GM13976 (cell line): ENCODE results near the gene CSKMT.
A peak's percentile ranks its signal among the peaks of the same experiment; 100 is the strongest.

Source experiments
- DNase-seq: peaks from one replicate; pipeline ENCODE4 v3.0.0; 2012; ENCODE audit warnings: low spot score
- CTCF ChIP-seq: IDR thresholded peaks from 2 replicates; pipeline ENCODE4 v1.5.1; 2012; ENCODE audit warnings: borderline replicate concordance, mild to moderate bottlenecking; ENCODE audit not compliant: insufficient read depth; ENCODE audit errors: extremely low read depth, missing control alignments, control extremely low read depth
- in situ Hi-C: fragments of 300-500 bp; cut with MboI; formaldehyde crosslinking; loops from one replicate; pipeline ENCODE4 v1.12.0; 2022; ENCODE audit warnings: low sequenced_read_pairs, mixed read lengths, inconsistent platforms; ENCODE audit not compliant: unreplicated experiment

Gene CSKMT

GRCh38 chr11:62706850-62707247 is 41.7 kb downstream of the CSKMT start:
- no peak for TF ChIP-seq CTCF
- in situ Hi-C loops = no loop called here
- no peak for DNase-seq

GRCh38 chr11:62707277-62707861 is 42.3 kb downstream of the CSKMT start, which contains the start of the genes BSCL2 and GNG3:
TSS of gene BSCL2 (minus strand) at chr11:62707424. CDS start at chr11:62707195, 229 bp downstream.
TSS of gene GNG3 (plus strand) at chr11:62707676. CDS start at chr11:62708296, 620 bp downstream.
- no peak for DNase-seq
- no peak for TF ChIP-seq CTCF
- in situ Hi-C loops = no loop called here

GRCh38 chr11:62708392-62708791 is 43.3 kb downstream of the CSKMT start:
- in situ Hi-C loops = no loop called here
- no peak for TF ChIP-seq CTCF

GRCh38 chr11:62708793-62709192 is 43.7 kb downstream of the CSKMT start:
- no peak for TF ChIP-seq CTCF
- no peak for DNase-seq
- in situ Hi-C loops = no loop called here

More at GRCh38 chr11:62708392-62708791, 43.3 kb downstream of the CSKMT start:
- DNase-seq = no peak

GRCh38 chr11:62709247-62710000 is 44.3 kb downstream of the CSKMT start:
- in situ Hi-C loops = no loop called here
- TF ChIP-seq CTCF = no peak
- peak; percentile 93 for DNase-seq

GRCh38 chr11:62710001-62710345 is 44.9 kb downstream of the CSKMT start:
- in situ Hi-C loops = no loop called here
- no peak for DNase-seq
- no peak for TF ChIP-seq CTCF
